ENCODE measurements around the gene MTR. TPM values are rescaled to one million over a fixed set of nuclear protein-coding genes. Genes with fewer than 3 reads are reported as not detected.

MTR gene
- total RNA-seq, 1 experiment from 2014 or later: 27.5 TPM

DNA sequence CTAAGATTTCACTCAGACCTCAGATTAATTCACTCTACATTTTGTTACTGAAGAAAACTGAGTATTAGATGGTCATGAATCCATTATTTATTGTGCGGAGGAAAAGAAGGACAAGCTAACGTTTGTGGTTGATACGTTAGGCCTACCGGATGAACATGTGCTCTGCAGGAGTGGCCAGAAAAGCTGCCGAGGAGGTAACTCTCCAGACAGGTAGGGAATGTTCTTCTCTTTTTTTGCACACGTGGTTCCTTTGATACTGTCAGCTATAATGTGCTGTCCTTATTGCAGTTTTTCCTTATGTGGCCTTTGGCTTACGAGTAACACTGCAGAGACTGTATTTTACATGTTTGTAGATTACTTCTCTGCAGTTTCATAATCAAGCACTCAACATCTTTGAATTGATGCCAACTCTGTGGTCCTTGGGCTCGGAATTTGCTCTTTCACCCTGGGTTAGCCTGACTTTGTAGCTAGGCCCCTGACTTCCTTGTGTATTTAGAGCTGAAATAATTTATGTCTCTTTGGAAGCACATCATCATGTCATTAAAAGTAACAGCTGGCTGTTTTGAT, 13.6 kb downstream of the MTR start:
- ChIA-PET POLR2A (no interaction called here), CTCF (no interaction called here)
- no peak for DNase-seq (ENCODE audit: low spot score)
- no peak overlapping the region for H3K27ac Mint-ChIP-seq
- no peaks in the 10 kb centered on the region for H3K4me1 Mint-ChIP-seq
- no peak for ATAC-seq
- no peak overlapping the region for H3K4me3 Mint-ChIP-seq
- H3K36me3 Mint-ChIP-seq: peaks cover 39% of the 10 kb centered on the region
- H3K9me3 Mint-ChIP-seq: no peaks in the 10 kb centered on the region
- TF ChIP-seq MXD4 (CRISPR knock-in tag; IDR thresholded peaks at IDR 0.05; ENCODE audit: borderline replicate concordance) (no peak), ZNF671 (CRISPR knock-in tag; IDR thresholded peaks at IDR 0.05) (no peak), ZNF281 (CRISPR knock-in tag; IDR thresholded peaks at IDR 0.05) (no peak), ZNF263 (CRISPR knock-in tag; IDR thresholded peaks at IDR 0.05; ENCODE audit: low read depth) (no peak), SP1 (CRISPR knock-in tag; conservative IDR thresholded peaks at IDR 0.05) (no peak), ZNF219 (CRISPR knock-in tag; IDR thresholded peaks at IDR 0.05; ENCODE audit: borderline replicate concordance) (no peak), CBFB (CRISPR knock-in tag; IDR thresholded peaks at IDR 0.05; ENCODE audit: low read depth) (no peak), MYBL2 (CRISPR knock-in tag; IDR thresholded peaks at IDR 0.05) (no peak), RELA (CRISPR knock-in tag; IDR thresholded peaks at IDR 0.05; ENCODE audit: borderline replicate concordance) (no peak), JAZF1 (CRISPR knock-in tag; IDR thresholded peaks at IDR 0.05) (no peak), OVOL2 (CRISPR knock-in tag; IDR thresholded peaks at IDR 0.05; ENCODE audit: borderline replicate concordance) (no peak), E2F1 (CRISPR knock-in tag; IDR thresholded peaks at IDR 0.05) (no peak), NFE2L1 (CRISPR knock-in tag; IDR thresholded peaks at IDR 0.05) (no peak), SMAD3 (CRISPR knock-in tag; IDR thresholded peaks at IDR 0.05; ENCODE audit: borderline replicate concordance) (no peak), ZNF416 (CRISPR knock-in tag; IDR thresholded peaks at IDR 0.05) (no peak), SMAD4 (CRISPR knock-in tag; IDR thresholded peaks at IDR 0.05) (no peak)
- no peaks in the 10 kb centered on the region for H3K27me3 Mint-ChIP-seq (ENCODE audit: low read depth)

DNA sequence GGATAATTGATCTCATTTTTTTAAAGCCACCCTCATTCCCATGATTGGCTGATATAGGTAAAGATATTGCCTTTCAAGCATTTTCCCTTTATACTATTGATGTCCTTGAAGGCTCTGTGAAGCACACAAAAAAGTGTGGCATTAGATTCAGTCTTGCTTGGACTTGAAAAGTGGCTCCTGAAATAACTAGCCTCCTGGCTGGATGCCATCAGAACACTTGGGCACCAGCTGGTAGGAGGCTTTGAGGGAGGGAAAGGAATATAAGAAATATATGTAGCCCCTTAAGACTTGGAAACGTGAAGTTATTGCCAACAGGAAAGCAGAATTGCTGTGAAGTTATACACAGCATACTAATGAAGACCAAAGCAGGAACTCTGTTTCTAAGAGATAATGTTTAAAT, 14.1 kb downstream of the MTR start:
- POLR2A ChIA-PET: no interaction called here
- Mint-ChIP-seq H3K36me3 (peaks cover 44% of the 10 kb centered on the region), H3K4me3 (no peak overlapping the region), H3K27me3 (ENCODE audit: low read depth) (no peaks in the 10 kb centered on the region), H3K9me3 (no peaks in the 10 kb centered on the region), H3K27ac (no peak overlapping the region), H3K4me1 (no peaks in the 10 kb centered on the region)
- CTCF ChIA-PET: no interaction called here
- DNase-seq (ENCODE audit: low spot score) (no peak), ATAC-seq (no peak)
- no peak for TF ChIP-seq ARID4B (CRISPR knock-in tag; IDR thresholded peaks at IDR 0.05; ENCODE audit: borderline replicate concordance)
- TF ChIP-seq JAZF1 (CRISPR knock-in tag; IDR thresholded peaks at IDR 0.05): no peak
- no peak for TF ChIP-seq USF2 (CRISPR knock-in tag; IDR thresholded peaks at IDR 0.05)
- TF ChIP-seq OVOL2 (CRISPR knock-in tag; IDR thresholded peaks at IDR 0.05; ENCODE audit: borderline replicate concordance): no peak
- TF ChIP-seq TEAD4 (CRISPR knock-in tag; IDR thresholded peaks at IDR 0.05): no peak
- TF ChIP-seq ZBTB21 (CRISPR knock-in tag; IDR thresholded peaks at IDR 0.05; ENCODE audit: borderline replicate concordance): no peak
- no peak for TF ChIP-seq ZNF423 (CRISPR knock-in tag; IDR thresholded peaks at IDR 0.05)
- TF ChIP-seq USF1 (CRISPR knock-in tag; IDR thresholded peaks at IDR 0.05): no peak
- no peak for TF ChIP-seq E2F4 (CRISPR knock-in tag; IDR thresholded peaks at IDR 0.05; ENCODE audit: borderline replicate concordance, low read depth)
- TF ChIP-seq KAT7 (CRISPR knock-in tag; IDR thresholded peaks at IDR 0.05; ENCODE audit: borderline replicate concordance): no peak
- no peak for TF ChIP-seq NR3C1 (CRISPR knock-in tag; conservative IDR thresholded peaks at IDR 0.05; ENCODE audit: low read depth)
- TF ChIP-seq ZNF263 (CRISPR knock-in tag; IDR thresholded peaks at IDR 0.05; ENCODE audit: low read depth): no peak
- no peak for TF ChIP-seq ELF4 (CRISPR knock-in tag; IDR thresholded peaks at IDR 0.05; ENCODE audit: low read depth)

Data from WTC11 (cell line).